ENCODE measurements around the gene NHS.

DNA sequence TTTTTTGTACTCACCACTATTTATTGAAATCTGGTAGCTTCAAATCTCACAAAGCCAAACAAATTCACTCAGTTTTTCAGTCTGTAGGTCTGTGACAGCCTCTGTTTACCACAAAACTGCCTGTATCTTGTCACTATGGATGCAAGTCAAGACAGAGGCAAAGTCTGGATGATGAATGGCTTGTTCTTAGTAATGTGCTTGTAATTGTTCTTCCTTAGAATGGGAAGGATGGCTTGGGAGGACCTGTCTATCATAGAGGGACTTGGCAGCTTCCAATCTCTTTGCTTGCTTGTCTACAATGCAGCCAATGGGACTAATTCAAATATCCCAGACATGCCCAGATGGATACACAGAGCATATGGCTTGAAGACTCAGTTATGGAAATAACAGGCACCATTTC, 221.1 kb downstream of the NHS start:
- TF ChIP-seq, protein P1, sequence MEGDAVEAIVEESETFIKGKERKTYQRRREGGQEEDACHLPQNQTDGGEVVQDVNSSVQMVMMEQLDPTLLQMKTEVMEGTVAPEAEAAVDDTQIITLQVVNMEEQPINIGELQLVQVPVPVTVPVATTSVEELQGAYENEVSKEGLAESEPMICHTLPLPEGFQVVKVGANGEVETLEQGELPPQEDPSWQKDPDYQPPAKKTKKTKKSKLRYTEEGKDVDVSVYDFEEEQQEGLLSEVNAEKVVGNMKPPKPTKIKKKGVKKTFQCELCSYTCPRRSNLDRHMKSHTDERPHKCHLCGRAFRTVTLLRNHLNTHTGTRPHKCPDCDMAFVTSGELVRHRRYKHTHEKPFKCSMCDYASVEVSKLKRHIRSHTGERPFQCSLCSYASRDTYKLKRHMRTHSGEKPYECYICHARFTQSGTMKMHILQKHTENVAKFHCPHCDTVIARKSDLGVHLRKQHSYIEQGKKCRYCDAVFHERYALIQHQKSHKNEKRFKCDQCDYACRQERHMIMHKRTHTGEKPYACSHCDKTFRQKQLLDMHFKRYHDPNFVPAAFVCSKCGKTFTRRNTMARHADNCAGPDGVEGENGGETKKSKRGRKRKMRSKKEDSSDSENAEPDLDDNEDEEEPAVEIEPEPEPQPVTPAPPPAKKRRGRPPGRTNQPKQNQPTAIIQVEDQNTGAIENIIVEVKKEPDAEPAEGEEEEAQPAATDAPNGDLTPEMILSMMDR (IDR thresholded peaks at IDR 0.05), result no peak
- TF ChIP-seq POLR2A (IDR thresholded peaks at IDR 0.05), result no peak

Data from body of pancreas (tissue), 4 donors.